K562 (cell line): Measurements from ENCODE around the gene SHISAL1.

Source experiments
- CBX8 ChIP-seq: fragments of 200-600 bp; sonication (generic); IDR thresholded peaks from 2 replicates; pipeline ENCODE4 v1.6.1; 2012; ENCODE audit warnings: borderline replicate concordance, mixed run types, low read depth, mild to moderate bottlenecking, moderate library complexity, mixed read lengths, low read length, control low read depth, inconsistent platforms; ENCODE audit not compliant: poor library complexity, severe bottlenecking; ENCODE audit errors: extremely low read depth
- CHD1 ChIP-seq: fragments of 200-600 bp; sonication (generic); IDR thresholded peaks from one replicate; pipeline ENCODE4 v1.6.1; 2012; ENCODE audit warnings: mild to moderate bottlenecking, moderate library complexity, low read length, inconsistent platforms
- CTCF ChIP-seq, 3 experiments: IDR thresholded peaks in 2 of 3; conservative IDR thresholded peaks in 1 of 3; 2 replicates each; pipeline ENCODE4 v1.5.1; 2011 to 2012; ENCODE audit warnings: low read length in 3 of 3, mild to moderate bottlenecking in 3 of 3, control low read depth in 2 of 3, improper control_type of control experiment in 1 of 3, inconsistent platforms in 1 of 3, low read depth in 1 of 3, mixed read lengths in 1 of 3, moderate library complexity in 1 of 3; ENCODE audit not compliant: insufficient read depth in 2 of 3
- ELK1 ChIP-seq: sonication (generic); formaldehyde crosslinking; IDR thresholded peaks from 2 replicates; pipeline ENCODE4 v1.8.1; 2022; ENCODE audit warnings: missing genetic modification reagents
- FOSL1 ChIP-seq: fragments of 200-800 bp; sonication (Bioruptor generic); conservative IDR thresholded peaks from 2 replicates; pipeline ENCODE4 v1.6.1; 2016; ENCODE audit warnings: missing genetic modification characterization, missing compliant biosample characterization
- GMEB1 ChIP-seq: fragments of 250-450 bp; sonication (Bioruptor Pico); IDR thresholded peaks from 2 replicates; pipeline ENCODE4 v1.4.0; 2020; ENCODE audit warnings: mild to moderate bottlenecking
- MAFG ChIP-seq: fragments of 450-650 bp; conservative IDR thresholded peaks from 2 replicates; pipeline ENCODE4 v1.6.1; 2016; ENCODE audit warnings: missing genetic modification characterization, missing compliant biosample characterization
- NCOR1 ChIP-seq: fragments of 450-650 bp; IDR thresholded peaks from 2 replicates; pipeline ENCODE4 v1.6.1; 2016; ENCODE audit warnings: mild to moderate bottlenecking, moderate library complexity
- NFYB ChIP-seq: IDR thresholded peaks from 2 replicates; pipeline ENCODE4 v1.6.1; 2011; ENCODE audit warnings: mild to moderate bottlenecking, moderate library complexity; ENCODE audit not compliant: insufficient read length; ENCODE audit errors: extremely low read depth
- SAFB2 ChIP-seq: fragments of 200-400 bp; formaldehyde crosslinking; IDR thresholded peaks from 2 replicates; pipeline ENCODE4 v1.6.1; 2018; ENCODE audit warnings: borderline replicate concordance, low read length, low read depth, moderate library complexity; ENCODE audit not compliant: severe bottlenecking
- TARDBP ChIP-seq: fragments of 450-650 bp; IDR thresholded peaks from 2 replicates; pipeline ENCODE4 v1.6.1; 2016
- TCF7L2 ChIP-seq: fragments of 150-350 bp; IDR thresholded peaks from 2 replicates; pipeline ENCODE4 v1.6.1; 2016; ENCODE audit warnings: low read depth, mild to moderate bottlenecking, low read length, moderate library complexity
- TRIM24 ChIP-seq, 2 experiments: fragments of 450-650 bp; IDR thresholded peaks; 2 replicates each; pipeline ENCODE4 v1.6.1; 2016
- ZNF699 ChIP-seq: fragments of 250-450 bp; sonication (Bioruptor Pico); IDR thresholded peaks from 2 replicates; pipeline ENCODE4 v1.8.0; 2021; ENCODE audit warnings: mild to moderate bottlenecking, moderate library complexity; ENCODE audit not compliant: insufficient replicate concordance

- TF ChIP-seq CHD1 (no peak), TRIM24 (IDR thresholded peaks at IDR 0.05) (no peak), TCF7L2 (no peak), NFYB (no peak), ZNF699 (CRISPR knock-in tag) (no peak), MAFG (tag) (no peak), FOSL1 (no peak), SAFB2 (no peak), CTCF (IDR thresholded peaks at IDR 0.05 in 2 of 3, conservative IDR thresholded peaks at IDR 0.05 in 1 of 3; ENCODE audit: insufficient read depth in 2 of 3, low read depth in 1 of 3, low read length in 3 of 3) (no peak), NCOR1 (no peak), ELK1 (CRISPR knock-in tag) (no peak), GMEB1 (CRISPR knock-in tag) (no peak), CBX8 (no peak), TARDBP (no peak)
Measured at GRCh38 chr22:44342347-44342956, 29.7 kb upstream of the SHISAL1 start.
